ENCODE results near the gene ERF. TPM values are rescaled to one million over a fixed set of nuclear protein-coding genes. Genes with fewer than 3 reads are reported as not detected.

ERF gene
- total RNA-seq, 2 donors from 2014 or later: 106 to 138 TPM

GRCh38 chr19:42281827-42282762 lies 27.2 kb upstream of the ERF start:
- Histone ChIP-seq H3K36me3 (ENCODE audit: control insufficient read depth, insufficient read depth, low read length) (peaks cover 2% of the 10 kb centered on the region), H3K4me1 (ENCODE audit: control insufficient read depth, insufficient read depth, low read length) (peaks cover 15% of the 10 kb centered on the region), H3K9ac (ENCODE audit: extremely low read depth, low read length, poor library complexity, severe bottlenecking) (no peak overlapping the region), H3K4me3 (ENCODE audit: low read length) (peak overlapping the region; percentile 67), H3K9me3 (ENCODE audit: control insufficient read depth, low read length) (no peaks in the 10 kb centered on the region), H3K27ac (ENCODE audit: low read depth, low read length) (peak overlapping the region; percentile 77), H3K27me3 (ENCODE audit: control insufficient read depth, insufficient read depth, low read length, poor library complexity, severe bottlenecking) (no peaks in the 10 kb centered on the region)
- no peak overlapping the region for H3K4me3 Mint-ChIP-seq
- TF ChIP-seq CTCF (conservative IDR thresholded peaks at IDR 0.05): no peak
- peak overlapping the region; percentile 72 for H3K27ac Mint-ChIP-seq
- no peaks in the 10 kb centered on the region for H3K9me3 Mint-ChIP-seq
- H3K4me1 Mint-ChIP-seq: peaks cover 38% of the 10 kb centered on the region
- DNase-seq: peak; percentile 83
- no peaks in the 10 kb centered on the region for H3K27me3 Mint-ChIP-seq (ENCODE audit: insufficient read depth)
- peaks cover 5% of the 10 kb centered on the region for H3K36me3 Mint-ChIP-seq (ENCODE audit: low read depth)
- WGBS, 2 experiments (ENCODE audit: insufficient coverage in 1 of 2, insufficient read length in 1 of 2): 34 to 42% methylated on average over 4 to 7 of the region's 7 CpGs

- 12 to 21% methylated on average over 12 to 25 of the region's 25 CpGs for WGBS, 2 experiments (ENCODE audit: insufficient coverage in 1 of 2, insufficient read length in 1 of 2)
- H3K27me3 Mint-ChIP-seq (ENCODE audit: insufficient read depth): no peaks in the 10 kb centered on the region
- Histone ChIP-seq H3K27ac (ENCODE audit: low read depth, low read length) (peak overlapping the region; percentile 77), H3K9ac (ENCODE audit: extremely low read depth, low read length, poor library complexity, severe bottlenecking) (no peak overlapping the region), H3K4me3 (ENCODE audit: low read length) (peak overlapping the region; percentile 67), H3K4me1 (ENCODE audit: control insufficient read depth, insufficient read depth, low read length) (peaks cover 15% of the 10 kb centered on the region), H3K9me3 (ENCODE audit: control insufficient read depth, low read length) (no peaks in the 10 kb centered on the region), H3K36me3 (ENCODE audit: control insufficient read depth, insufficient read depth, low read length) (no peaks in the 10 kb centered on the region), H3K27me3 (ENCODE audit: control insufficient read depth, insufficient read depth, low read length, poor library complexity, severe bottlenecking) (no peaks in the 10 kb centered on the region)
- H3K27ac Mint-ChIP-seq: peak overlapping the region; percentile 64
- H3K9me3 Mint-ChIP-seq: no peaks in the 10 kb centered on the region
- no peak for TF ChIP-seq CTCF (conservative IDR thresholded peaks at IDR 0.05)
- DNase-seq: peak; percentile 82
- no peak overlapping the region for H3K4me3 Mint-ChIP-seq
- H3K4me1 Mint-ChIP-seq: peaks cover 38% of the 10 kb centered on the region
- H3K36me3 Mint-ChIP-seq (ENCODE audit: low read depth): peaks cover 4% of the 10 kb centered on the region
Observed at GRCh38 chr19:42281146-42281826, 26.4 kb upstream of the ERF start.

GRCh38 chr19:42280815-42281145 lies 25.9 kb upstream of the ERF start:
- Mint-ChIP-seq H3K36me3 (ENCODE audit: low read depth) (peaks cover 2% of the 10 kb centered on the region), H3K9me3 (no peaks in the 10 kb centered on the region), H3K27ac (no peak overlapping the region), H3K4me1 (peaks cover 33% of the 10 kb centered on the region), H3K27me3 (ENCODE audit: insufficient read depth) (no peaks in the 10 kb centered on the region), H3K4me3 (no peak overlapping the region)
- 5% methylated on average over 20 of the region's 20 CpGs; no CpG with 5 or more reads in 1 of the 2 experiments for WGBS, 2 experiments (ENCODE audit: insufficient coverage in 1 of 2, insufficient read length in 1 of 2)
- DNase-seq: no peak
- Histone ChIP-seq H3K4me3 (ENCODE audit: low read length) (peak overlapping the region; percentile 90), H3K27me3 (ENCODE audit: control insufficient read depth, insufficient read depth, low read length, poor library complexity, severe bottlenecking) (no peaks in the 10 kb centered on the region), H3K4me1 (ENCODE audit: control insufficient read depth, insufficient read depth, low read length) (peaks cover 15% of the 10 kb centered on the region), H3K27ac (ENCODE audit: low read depth, low read length) (peak overlapping the region; percentile 82), H3K9me3 (ENCODE audit: control insufficient read depth, low read length) (no peaks in the 10 kb centered on the region), H3K36me3 (ENCODE audit: control insufficient read depth, insufficient read depth, low read length) (no peaks in the 10 kb centered on the region), H3K9ac (ENCODE audit: extremely low read depth, low read length, poor library complexity, severe bottlenecking) (no peak overlapping the region)
- TF ChIP-seq CTCF (conservative IDR thresholded peaks at IDR 0.05): no peak

Data from endodermal cell (in vitro differentiated cells).